Measurements from ENCODE around the gene PDE7B.
"Not testable (repeated sequence)": the region's sequence is repeated elsewhere in the genome, so short reads cannot be mapped to it uniquely, and the experiment has no call there.

The PDE7B gene

DNA sequence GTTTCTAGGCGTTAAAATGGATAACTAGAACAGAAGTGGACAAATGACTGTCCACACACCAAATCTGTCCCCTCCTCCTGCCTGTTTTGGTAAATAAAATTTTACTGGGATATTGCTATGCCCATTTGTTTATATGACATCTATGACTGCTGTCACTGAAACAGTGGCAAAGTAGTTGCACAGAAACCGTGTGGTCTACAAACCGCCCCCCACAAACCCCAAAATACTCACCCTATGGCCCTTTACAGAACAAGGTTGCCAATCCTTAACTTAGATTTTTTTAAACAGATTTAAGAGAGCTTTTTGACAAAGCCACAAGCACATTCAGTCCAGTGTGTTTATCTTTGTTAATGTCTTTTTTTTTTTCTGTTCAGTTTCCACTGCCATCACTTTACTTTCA is 260.8 kb downstream of the PDE7B start:
- DNase-seq (ENCODE audit: low spot score), result no peak

GRCh38 chr6:136113736-136114173 is 262.3 kb downstream of the PDE7B start:
- peak; percentile 11 for DNase-seq (ENCODE audit: low spot score)

- no peak for DNase-seq (ENCODE audit: low spot score)
These were observed 263.2 kb downstream of the PDE7B start for GRCh38 chr6:136114661-136115060.

GRCh38 chr6:136115941-136116340 is 264.4 kb downstream of the PDE7B start:
- DNase-seq (ENCODE audit: low spot score), result no peak

- DNase-seq (ENCODE audit: low spot score), result no peak
These were observed 265.6 kb downstream of the PDE7B start for GRCh38 chr6:136117081-136117480.

GRCh38 chr6:136118787-136119186 is 267.3 kb downstream of the PDE7B start:
- DNase-seq (ENCODE audit: low spot score), result no peak

DNA sequence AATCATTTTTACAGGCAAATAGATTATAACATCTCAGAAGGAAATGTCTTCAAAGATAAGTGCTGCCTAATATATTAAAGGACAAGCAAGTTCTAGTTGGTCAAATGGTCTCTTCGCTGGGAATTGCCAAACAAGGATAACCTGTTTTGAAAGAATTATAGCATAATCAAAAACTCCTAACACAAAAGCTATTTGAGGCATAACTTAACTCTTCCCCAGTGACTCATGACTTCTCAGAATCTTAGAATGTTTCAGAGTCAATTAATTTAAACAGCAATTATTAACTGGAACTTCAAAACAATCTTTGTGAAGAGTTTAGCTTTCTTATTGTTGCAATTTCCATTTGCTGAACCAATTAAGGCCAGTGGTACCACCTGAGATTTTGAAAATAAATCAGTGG is 272.0 kb downstream of the PDE7B start:
- DNase-seq (ENCODE audit: low spot score), result no peak

DNA sequence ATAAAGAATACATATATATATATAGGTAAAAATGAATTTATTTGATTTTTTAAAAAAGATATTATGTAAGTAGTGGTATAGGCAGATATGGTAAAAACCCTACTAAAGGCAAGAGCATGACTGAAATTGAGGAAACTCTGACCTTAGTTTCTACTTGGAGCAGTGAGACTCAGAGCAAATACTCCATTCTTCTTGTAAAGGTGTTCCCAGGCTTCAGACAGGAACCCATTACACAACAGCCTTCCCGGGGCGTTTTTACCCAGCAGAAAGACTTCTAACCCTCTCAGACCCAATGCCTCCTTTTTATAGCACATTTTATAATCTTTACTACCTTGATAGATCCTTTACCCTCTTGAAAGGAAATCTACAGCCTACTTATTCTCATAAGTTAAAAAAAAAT is 274.1 kb downstream of the PDE7B start:
- DNase-seq (ENCODE audit: low spot score), result no peak

GRCh38 chr6:136127873-136128272 is 276.4 kb downstream of the PDE7B start:
- DNase-seq (ENCODE audit: low spot score), result no peak

GRCh38 chr6:136129365-136129764 is 277.9 kb downstream of the PDE7B start:
- DNase-seq (ENCODE audit: low spot score), result no peak

DNA sequence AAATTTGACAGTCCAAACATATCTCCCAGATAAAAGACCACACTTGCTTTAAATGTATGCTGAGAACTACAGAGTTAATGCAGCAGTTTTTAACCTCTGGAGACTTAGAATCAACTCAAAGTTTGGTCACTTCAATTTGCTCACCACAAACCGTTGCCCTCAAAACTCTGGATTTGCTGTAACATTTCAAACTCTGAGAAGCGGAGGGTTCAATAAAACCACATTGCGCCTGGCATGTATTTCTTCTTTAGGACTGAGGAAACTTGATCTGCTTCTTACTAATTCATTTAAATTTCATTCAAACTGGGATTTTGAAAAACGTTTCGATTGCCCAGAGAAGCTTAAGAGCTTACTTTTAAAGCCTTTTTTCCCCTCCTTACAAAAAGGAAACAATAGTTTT is 282.8 kb downstream of the PDE7B start:
- DNase-seq (ENCODE audit: low spot score), result no peak

DNA sequence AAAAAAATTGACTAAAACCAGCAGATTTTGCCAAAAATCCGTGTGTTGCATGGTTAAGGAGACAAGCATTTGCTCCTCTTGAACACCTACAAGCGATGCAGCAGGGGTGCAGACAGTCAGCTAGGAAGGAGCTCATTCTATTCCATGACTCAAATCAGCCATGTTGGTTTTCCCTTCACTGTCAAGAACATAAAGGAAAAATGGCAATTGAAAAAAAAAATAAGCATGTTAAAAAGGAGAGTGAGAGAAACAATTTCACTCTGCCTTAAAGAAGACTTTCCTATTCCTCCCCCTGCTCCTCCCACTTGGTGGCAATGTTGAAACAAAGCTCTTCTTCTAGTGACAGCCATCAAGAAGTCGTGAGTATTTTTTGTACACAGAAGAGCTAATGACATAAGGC is 283.2 kb downstream of the PDE7B start:
- DNase-seq (ENCODE audit: low spot score), result no peak

DNA sequence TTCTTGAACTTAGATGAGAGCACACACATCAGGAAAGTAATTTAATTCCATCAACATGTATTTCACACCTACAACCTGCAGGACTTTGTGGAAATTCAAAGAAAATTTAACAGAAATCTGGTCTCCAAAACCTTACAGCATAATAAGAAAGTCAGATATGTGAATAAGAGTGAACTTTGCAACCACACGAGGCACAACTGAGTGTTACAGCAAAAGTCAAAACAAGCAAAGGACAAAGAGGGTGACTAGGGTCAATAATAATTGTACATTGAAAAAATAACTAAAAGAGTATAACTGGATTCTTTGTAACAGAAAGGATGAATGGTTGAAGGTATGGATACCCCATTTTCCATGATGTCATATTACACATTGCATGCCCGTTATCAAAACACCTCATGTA is 284.8 kb downstream of the PDE7B start:
- no peak for DNase-seq (ENCODE audit: low spot score)

DNA sequence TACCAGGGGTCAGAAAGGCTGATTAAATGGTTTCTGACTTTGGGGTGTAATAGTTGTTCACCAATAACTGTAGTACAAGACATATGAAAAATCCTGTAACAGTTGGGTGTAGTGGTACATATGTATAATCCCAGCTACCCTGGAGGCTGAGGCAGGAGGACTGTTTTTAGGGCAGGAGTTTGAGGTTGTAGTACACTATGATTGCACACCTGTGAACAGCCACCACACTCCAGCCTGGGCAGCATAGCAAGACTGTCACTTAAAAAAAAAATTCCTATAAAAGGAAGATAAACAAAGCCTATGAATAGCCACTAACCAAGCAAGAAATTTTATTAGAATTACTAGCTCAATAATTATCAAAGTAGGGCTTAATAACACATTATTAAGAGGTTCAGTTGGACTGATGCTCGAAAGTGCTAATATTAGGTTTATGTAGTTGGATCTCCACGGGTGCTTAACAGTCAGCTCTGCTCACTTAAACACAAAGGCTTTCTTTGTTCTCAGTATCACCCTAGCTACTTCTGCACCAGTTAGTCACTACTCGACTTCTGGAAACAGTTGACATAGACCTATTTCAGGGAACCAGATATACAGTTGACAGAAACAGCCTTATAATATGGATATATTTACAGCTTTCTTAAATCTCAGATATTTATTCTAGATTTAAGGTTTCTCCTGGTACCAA is 285.6 kb downstream of the PDE7B start:
- peak; percentile 22 for DNase-seq (ENCODE audit: low spot score)

DNA sequence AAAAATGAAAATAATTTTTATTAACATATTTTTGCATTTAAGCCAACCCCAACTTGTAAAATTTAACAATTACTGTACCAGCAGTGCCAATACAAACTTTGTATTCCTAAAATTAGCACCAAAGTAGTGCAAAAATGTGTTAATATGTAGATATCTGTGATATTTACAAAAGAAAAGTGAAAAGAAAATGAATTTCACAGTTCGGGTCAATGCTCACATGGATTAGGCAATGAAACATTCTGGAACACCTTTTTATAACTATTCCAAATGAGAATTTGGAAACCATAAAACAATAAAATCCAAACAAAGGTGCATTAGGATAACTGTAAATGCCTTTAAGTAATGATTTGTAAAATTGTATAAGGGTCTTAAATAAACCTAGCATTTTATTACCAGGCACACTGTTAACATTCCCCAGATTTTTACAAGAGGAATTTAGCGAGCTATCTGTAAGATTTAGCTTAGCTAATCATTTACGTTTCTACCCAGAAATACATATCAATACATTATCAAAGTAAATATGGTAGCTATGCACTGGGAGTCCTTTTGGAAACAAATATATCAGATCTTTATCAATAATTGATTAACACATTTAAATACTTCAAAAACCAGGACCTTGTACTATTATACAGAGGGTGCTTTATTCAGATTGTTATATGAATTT is 286.4 kb downstream of the PDE7B start:
- DNase-seq (ENCODE audit: low spot score), result no peak

DNA sequence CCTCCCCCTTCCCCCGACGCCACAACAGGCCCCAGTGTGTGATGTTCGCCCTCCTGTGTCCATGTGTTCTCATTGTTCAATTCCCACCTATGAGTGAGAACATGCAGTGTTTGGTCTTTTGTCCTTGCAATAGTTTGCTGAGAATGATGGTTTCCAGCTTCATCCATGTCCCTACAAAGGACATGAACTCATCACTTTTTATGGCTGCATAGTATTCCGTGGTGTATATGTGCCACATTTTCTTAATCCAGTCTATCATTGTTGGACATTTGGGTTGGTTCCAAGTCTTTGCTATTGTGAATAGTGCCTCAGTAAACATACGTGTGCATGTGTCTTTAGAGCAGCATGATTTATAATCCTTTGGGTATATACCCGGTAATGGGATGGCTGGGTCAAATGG is 287.6 kb downstream of the PDE7B start:
- DNase-seq (ENCODE audit: low spot score), result not testable (repeated sequence)

DNA sequence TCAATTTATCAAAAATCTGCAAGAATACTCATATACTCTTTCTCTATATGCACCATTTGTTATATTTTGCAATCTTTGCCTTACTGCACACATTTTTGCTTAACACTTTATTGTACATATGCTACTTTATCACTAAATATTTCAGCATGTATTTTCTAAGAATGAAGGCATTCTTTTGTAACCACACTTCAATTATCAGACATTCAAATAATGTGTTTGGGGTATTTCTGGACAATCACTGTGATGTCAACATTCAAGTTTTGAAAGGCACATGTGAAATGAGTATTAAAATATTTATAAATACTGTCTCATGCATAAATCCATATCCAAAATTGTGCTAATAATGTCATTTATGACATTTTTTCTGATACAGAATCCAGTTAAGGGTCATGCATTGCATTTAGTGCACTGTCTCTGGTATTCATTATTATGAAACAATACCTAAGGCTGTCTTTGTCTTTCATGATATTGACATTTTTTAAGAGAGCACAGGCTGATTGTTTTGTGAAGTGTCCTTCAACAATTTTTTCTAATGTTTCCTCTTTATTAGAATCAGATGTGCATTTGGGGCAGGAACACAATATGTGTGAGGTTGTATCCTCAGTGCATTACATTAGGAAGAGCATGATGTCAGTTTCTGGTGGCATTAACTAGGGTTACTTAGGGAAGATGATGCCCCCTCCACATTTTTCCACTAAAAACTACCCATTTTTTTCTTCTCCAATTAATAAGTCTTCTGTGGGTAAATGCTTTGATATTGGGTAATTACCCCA is 292.9 kb downstream of the PDE7B start:
- DNase-seq (ENCODE audit: low spot score), result no peak

- no peak for DNase-seq (ENCODE audit: low spot score)
These were observed 294.6 kb downstream of the PDE7B start for GRCh38 chr6:136146130-136146529.

- DNase-seq (ENCODE audit: low spot score), result no peak
These were observed 295.8 kb downstream of the PDE7B start for GRCh38 chr6:136147342-136147741.

DNA sequence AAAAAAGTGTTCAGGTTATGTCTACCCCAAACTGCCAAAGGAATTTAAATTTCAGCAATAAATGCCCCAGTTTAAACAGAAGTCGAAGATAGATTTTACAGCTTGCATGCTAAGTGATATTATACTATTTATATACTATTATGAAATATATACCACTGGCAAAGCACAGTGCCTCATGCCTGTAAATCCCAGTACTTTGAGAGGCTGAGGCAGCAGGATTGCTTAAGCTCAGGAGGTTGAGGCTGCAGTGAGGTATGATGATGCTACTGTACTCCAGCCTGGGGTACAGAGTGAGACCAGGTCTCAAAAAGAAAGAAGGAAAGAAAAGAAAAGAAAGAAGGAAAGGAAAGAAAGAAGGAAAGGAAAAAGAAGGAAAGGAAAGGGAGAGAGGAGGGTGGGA is 296.6 kb downstream of the PDE7B start:
- DNase-seq (ENCODE audit: low spot score), result no peak

- DNase-seq (ENCODE audit: low spot score), result no peak
These were observed 297.0 kb downstream of the PDE7B start for GRCh38 chr6:136148523-136148922.

DNA sequence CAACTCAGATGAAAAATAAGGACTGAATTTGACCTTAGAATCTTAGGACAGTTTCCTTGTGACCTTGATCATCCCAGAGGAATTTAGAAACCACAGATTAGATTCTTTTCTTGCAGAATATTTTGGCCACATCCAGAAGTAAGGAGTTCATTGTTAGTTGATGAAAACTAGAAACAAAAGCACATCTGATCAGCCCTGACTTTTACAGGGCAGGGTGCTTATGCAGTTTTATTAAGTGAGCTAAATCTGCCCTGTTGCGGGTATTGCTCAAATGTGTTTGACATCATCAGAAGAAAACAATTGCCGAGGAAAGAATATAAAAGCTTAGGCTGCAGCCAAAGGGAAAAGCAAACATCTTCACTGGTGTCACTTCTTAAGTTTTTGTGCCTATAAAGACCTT is 297.8 kb downstream of the PDE7B start:
- DNase-seq (ENCODE audit: low spot score), result no peak

- no peak for DNase-seq (ENCODE audit: low spot score)
These were observed 299.5 kb downstream of the PDE7B start for GRCh38 chr6:136150961-136151360.

Measured in SW480 (cell line).